NK-92 treated with Interleukin-12 subunit alpha and Interleukin-12 subunit beta, amount 100 ng/mL, for 24 hours (cell line): ENCODE measurements around the gene PRTG.
"Not testable (repeated sequence)": the region's sequence is repeated elsewhere in the genome, so short reads cannot be mapped to it uniquely, and the experiment has no call there.

Source experiments
- DNase-seq: peaks from one replicate; lab custom pipeline; 2025; lab: John Stamatoyannopoulos, UW

Gene PRTG

DNA sequence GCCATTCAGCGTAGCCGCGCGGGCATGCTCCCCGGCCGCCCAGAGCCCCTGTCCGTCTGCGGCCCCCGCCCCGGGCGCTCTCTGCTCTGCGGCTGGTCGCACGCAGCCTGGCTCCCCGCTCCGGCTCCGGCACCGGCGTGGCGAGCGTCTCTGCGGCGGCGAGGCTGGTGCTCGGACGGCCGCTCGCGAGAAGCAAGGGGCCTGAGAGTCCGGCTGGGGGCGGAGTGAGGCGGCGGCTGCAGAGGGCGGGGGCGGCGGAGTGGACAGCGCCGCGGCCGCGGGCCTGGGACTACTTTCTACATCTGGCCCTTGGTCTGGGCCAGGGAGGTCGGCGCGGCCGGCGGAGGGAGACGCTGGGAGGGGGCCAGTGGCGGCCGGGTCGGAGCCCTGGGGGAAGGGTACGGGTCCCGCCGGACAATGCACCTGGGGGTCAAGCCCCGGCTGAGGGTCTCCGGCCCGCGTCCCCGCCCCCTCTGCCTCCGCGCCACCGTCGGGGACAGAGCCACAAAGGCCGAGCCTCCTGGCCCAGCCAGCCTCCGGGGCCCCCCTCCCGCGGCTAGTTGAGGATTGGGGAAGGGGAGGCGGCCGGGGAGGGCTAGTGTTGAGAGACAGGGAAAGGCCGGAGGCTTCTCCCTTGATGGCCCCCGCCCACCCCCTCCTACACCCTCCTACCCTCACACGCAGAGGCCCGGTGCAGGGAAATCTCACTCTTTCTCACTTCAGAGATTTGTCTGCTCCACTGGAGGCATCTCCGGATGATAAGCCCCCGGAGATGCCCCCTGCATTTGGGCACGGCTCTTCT lies at the start of gene PRTG:
TSS of gene PRTG (minus strand) at position 226 of the 802 bp plus-strand sequence. CDS start at position 5, 221 bp downstream.
- DNase-seq, result no peak

DNA sequence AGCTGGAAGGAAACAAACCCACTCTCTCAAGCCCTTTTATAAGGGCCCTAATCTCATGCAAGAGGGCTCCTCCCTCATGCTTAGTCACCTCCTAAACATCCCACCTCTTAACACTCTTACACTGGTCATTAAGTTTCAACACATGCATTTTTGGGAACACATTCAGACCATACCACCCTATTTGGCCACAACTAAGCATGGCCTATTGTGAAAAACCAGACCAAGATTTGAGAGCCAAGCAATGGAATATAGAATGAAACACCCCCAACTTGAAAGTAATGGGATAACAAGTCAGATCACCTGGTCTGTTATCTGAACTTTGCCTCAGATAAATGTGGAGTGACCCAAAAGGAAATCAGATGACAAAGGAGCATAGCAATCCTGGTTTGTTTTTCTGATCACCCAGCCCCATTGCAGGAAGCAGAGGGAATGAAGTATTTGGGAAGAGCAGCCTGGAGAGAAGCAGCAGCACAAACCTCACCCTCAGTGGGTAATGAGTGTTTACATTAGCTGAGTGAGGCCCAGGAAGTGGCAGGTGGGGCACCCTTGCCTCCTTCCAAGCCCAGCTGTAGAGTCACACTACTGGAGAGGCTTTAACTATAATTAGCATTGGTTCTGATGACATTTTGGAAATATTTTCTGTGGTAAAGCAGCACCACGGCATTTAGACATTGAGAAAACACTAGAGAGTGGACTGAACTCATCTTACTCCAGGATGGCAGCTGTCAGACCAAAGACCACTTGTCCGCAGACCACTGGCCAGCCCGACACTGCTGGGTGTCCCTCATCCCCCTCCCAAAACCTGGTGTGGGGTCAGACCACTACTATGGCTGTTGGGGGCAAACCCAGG lies 48.8 kb upstream of the PRTG start:
- DNase-seq, result no peak

- peak; percentile 22 for DNase-seq
Measured at GRCh38 chr15:55789066-55789660, 46.2 kb upstream of the PRTG start.

DNA sequence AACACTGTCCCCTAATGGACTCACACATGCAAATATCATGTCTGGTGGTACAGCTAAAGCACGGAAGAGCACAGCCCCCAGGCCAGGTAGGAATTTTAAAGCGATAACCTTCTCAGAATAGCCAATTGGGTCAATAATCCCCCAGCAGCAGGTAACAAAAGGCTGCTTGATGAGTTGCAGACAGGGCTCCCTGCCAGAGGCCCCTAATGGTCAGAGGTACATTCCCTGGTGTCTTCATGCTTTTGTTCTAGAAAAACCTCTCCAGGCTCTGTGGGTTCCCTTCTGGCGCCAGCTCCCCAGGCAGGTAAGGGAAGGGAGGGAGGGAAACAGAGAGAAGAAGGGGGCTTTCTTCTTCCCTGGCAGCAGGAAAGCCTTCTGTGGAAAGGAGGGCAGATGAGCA lies 43.4 kb upstream of the PRTG start:
- no peak for DNase-seq

GRCh38 chr15:55785593-55785992 lies 42.6 kb upstream of the PRTG start:
- not testable (repeated sequence) for DNase-seq

DNA sequence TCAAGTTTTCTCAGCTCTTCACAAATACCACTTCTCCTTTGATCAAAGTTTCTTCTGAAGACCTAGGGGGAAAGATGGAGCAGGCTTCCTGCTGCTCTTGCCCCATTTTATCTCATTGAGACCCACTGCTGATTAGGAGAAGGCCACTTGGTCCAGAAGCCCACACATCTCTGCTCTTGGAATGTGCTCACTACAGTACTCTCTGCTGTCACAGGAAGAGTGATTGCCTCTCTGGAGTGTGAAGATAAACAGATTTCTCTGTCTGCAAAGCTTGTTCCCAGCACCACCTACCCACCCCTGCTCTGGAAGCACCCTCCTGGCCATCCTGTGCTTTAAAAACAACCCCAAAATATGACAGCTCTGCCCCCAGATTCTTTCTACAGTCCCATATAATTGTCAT lies 41.3 kb upstream of the PRTG start:
- no peak for DNase-seq

DNA sequence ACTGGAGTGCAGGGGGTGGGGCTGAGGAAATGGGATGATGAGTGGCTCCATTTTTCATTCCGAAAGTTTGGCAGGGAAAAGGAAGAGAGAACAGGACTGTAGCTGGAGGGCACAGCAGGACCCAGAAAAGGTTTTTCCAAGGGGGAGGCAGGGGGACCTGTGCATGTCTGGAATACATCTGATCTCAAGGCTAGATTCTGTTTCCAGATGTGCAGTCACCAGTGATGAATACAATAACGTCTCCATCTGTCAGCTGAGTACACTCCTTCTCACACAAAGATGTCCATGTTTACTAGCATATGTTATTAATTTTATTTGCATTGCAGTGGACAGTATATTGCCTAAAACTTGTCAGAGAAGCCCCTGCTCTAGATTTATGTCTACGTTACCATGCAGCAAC lies 39.9 kb upstream of the PRTG start:
- DNase-seq, result no peak

GRCh38 chr15:55780292-55780691 lies 37.3 kb upstream of the PRTG start:
- no peak for DNase-seq

GRCh38 chr15:55778932-55779331 lies 36.0 kb upstream of the PRTG start:
- no peak for DNase-seq

GRCh38 chr15:55775316-55775715 lies 32.4 kb upstream of the PRTG start:
- no peak for DNase-seq

DNA sequence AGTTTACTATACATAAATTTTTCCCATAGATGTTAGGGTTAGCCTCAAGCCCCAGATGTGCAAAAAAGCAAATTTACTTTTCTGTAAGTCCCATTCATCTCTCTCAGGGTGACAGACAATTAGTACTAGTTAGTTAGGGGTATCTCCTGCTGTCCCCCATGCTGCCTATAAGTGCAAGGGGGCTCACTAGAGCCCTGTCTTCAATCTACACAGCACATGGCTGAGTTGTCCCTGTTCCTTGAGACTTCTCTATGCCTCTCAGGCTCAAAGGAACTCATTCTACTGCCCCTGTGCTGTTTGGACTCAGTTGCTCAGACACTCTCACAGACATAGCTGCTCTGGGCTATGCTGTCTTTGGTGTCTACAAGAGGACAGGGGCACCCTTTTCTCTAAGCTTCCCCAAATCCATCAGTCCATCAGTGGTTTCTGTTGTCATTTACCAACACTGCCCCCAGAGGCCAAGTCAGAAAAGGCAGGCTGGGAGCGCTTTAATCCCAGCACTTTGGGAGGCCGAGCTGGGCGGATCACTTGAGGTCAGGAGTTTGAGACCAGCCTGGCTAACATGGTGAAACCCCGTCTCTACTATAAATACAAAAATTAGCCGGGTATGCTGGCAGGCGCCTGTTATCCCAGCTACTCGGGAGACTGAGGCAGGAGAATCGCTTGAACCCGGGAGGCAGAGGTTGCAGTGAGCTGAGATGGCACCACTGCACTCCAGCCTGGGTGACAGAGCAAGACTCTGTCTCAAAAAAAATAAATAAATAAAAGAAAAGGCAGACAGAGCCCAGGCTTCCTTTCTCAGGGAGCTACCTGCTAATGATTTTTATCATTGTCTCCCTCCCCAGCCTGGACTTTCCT lies 31.4 kb upstream of the PRTG start:
- no peak for DNase-seq

DNA sequence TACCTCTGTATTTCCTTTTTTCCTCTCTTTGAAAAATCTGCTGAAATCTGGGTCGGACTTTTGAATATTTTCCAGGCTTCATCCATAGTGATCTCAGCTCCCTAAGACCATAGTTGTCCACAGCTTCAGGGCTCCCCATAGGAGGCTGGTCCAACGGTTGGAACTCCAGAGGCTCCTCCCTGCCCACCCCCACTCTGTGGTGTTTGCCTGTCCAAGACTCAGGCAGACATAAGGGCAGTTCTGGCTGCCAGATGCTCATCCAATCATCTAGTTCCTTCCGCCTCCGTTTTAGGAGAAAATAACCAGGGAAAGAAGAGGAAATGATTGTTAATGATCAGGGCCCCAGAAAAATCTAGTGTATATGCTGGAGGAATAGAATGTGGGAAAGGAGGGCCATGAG lies 27.9 kb upstream of the PRTG start:
- no peak for DNase-seq

GRCh38 chr15:55770261-55770660 lies 27.3 kb upstream of the PRTG start:
- DNase-seq, result no peak

- no peak for DNase-seq
Measured at GRCh38 chr15:55768670-55769185, 25.8 kb upstream of the PRTG start.

- no peak for DNase-seq
Measured at GRCh38 chr15:55766676-55767075, 23.7 kb upstream of the PRTG start.

- no peak for DNase-seq
Measured at GRCh38 chr15:55764398-55764797, 21.4 kb upstream of the PRTG start.

GRCh38 chr15:55758580-55758986 lies 15.6 kb upstream of the PRTG start:
- no peak for DNase-seq

- DNase-seq, result not testable (repeated sequence)
Measured at GRCh38 chr15:55753433-55753832, 10.5 kb upstream of the PRTG start.

- DNase-seq, result no peak
Measured at GRCh38 chr15:55750706-55751105, 7.8 kb upstream of the PRTG start.

DNA sequence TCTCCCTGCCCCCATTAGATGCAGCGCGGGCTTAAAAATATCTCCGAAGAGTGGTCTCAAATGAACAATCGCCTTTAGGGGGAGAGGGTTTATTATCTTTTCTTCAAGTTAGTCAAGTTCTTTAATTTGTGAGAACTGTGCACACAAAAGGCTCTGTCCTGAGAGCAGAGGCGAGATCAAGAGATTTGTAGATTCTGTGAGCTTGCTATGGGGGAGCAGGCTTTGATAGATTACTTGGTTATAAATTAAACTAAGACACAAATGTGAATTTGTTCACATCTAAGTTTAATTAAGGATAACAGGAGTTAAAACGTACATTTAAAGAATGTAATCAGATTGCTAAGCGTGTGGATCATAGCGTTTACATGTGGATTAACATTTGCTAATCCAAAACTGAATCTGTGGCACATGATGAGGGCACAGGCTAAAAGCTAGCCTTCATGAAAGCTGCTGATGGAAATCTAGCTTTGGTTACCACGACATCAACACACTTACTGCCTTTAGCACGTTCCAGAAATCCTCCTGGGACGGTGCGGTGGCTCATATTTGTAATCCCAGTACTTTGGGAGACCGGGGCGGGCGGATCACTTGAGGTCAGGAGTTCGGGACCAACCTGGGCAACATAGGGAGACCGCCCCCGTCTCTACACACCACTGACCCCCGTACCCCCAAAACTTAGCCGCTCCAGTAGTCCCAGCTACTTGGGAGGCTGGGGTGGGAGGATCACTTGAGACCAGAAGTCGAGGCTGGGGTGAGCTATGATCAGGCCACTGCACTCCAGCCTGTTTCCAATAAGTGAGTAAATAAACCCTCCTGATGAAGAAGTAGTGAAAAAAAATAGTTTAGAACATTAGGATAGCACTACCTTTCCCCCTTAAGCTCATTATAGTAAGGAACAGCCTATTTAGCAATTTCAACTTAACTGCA lies 1.0 kb upstream of the PRTG start:
- no peak for DNase-seq
